GM12872 (cell line): ENCODE results near the gene SELENOO.

Experiments
- CTCF ChIP-seq: IDR thresholded peaks from 3 replicates; pipeline ENCODE4 v1.5.1; 2011; ENCODE audit warnings: low read depth, mild to moderate bottlenecking, low read length, moderate library complexity; ENCODE audit not compliant: insufficient read depth

SELENOO gene

GRCh38 chr22:50262973-50263617 is 62.3 kb downstream of the SELENOO start:
- no peak for TF ChIP-seq CTCF

GRCh38 chr22:50264104-50264745 is 63.4 kb downstream of the SELENOO start:
- TF ChIP-seq CTCF: no peak

GRCh38 chr22:50264946-50265669 is 64.3 kb downstream of the SELENOO start:
- TF ChIP-seq CTCF: no peak

GRCh38 chr22:50266994-50267393 is 66.2 kb downstream of the SELENOO start:
- no peak for TF ChIP-seq CTCF
